Fibroblast of mammary gland (primary cell): ENCODE data around the gene WASF2.
"Not testable (repeated sequence)": the region's sequence is repeated elsewhere in the genome, so short reads cannot be mapped to it uniquely, and the experiment has no call there.

Experiments used
- DNase-seq: peaks from one replicate; pipeline ENCODE4 v3.0.0-alpha.2; 2010; ENCODE audit warnings: low read depth
- H3K4me3 ChIP-seq: 2 replicates; pipeline ENCODE4 v1.5.1; 2011; ENCODE audit warnings: low read depth, mild to moderate bottlenecking, low read length, moderate library complexity; ENCODE audit not compliant: control insufficient read depth
- CTCF ChIP-seq: conservative IDR thresholded peaks from 2 replicates; pipeline ENCODE4 v1.5.1; 2011; ENCODE audit warnings: low read depth, low read length, inconsistent platforms; ENCODE audit not compliant: control insufficient read depth, insufficient read depth

WASF2 gene

GRCh38 chr1:27481994-27482620, 7.9 kb downstream of the WASF2 start:
- H3K4me3 ChIP-seq: no peak overlapping the region
- DNase-seq: no peak
- TF ChIP-seq CTCF: no peak

- no peak overlapping the region for H3K4me3 ChIP-seq
- DNase-seq: no peak
- no peak for TF ChIP-seq CTCF
Measured at GRCh38 chr1:27478098-27478497, 11.9 kb downstream of the WASF2 start.

GRCh38 chr1:27476237-27476636, 13.7 kb downstream of the WASF2 start:
- no peak for DNase-seq

GRCh38 chr1:27475720-27476119, 14.2 kb downstream of the WASF2 start:
- H3K4me3 ChIP-seq: no peak overlapping the region
- TF ChIP-seq CTCF: no peak
- no peak for DNase-seq

More at GRCh38 chr1:27476237-27476636, 13.7 kb downstream of the WASF2 start:
- H3K4me3 ChIP-seq: no peak overlapping the region
- no peak for TF ChIP-seq CTCF

GRCh38 chr1:27473755-27474154, 16.2 kb downstream of the WASF2 start:
- no peak overlapping the region for H3K4me3 ChIP-seq
- TF ChIP-seq CTCF: no peak
- no peak for DNase-seq

GRCh38 chr1:27472098-27472497, 17.9 kb downstream of the WASF2 start:
- DNase-seq, H3K4me3 ChIP-seq: not testable (repeated sequence)

- no peak for DNase-seq
- H3K4me3 ChIP-seq: no peak overlapping the region
- no peak for TF ChIP-seq CTCF
Measured at GRCh38 chr1:27471477-27471876, 18.5 kb downstream of the WASF2 start.
